K562 treated with DMSO at 1 percent for 24 hours (cell line): ENCODE measurements around the gene NUBPL. TPM values are rescaled to one million over a fixed set of nuclear protein-coding genes. Genes with fewer than 3 reads are reported as not detected.

ENCODE experiments used
- total RNA-seq: library from RNA; unstranded; fragments of 300-600 nt; gene quantifications from 2 replicates; pipeline ENCODE4 v1.2.3, GENCODE V29; 2022; ENCODE audit warnings: low read depth; ENCODE audit not compliant: insufficient read depth

The NUBPL gene
- 2.1 and 3.7 TPM in 2 replicates for total RNA-seq

DNA sequence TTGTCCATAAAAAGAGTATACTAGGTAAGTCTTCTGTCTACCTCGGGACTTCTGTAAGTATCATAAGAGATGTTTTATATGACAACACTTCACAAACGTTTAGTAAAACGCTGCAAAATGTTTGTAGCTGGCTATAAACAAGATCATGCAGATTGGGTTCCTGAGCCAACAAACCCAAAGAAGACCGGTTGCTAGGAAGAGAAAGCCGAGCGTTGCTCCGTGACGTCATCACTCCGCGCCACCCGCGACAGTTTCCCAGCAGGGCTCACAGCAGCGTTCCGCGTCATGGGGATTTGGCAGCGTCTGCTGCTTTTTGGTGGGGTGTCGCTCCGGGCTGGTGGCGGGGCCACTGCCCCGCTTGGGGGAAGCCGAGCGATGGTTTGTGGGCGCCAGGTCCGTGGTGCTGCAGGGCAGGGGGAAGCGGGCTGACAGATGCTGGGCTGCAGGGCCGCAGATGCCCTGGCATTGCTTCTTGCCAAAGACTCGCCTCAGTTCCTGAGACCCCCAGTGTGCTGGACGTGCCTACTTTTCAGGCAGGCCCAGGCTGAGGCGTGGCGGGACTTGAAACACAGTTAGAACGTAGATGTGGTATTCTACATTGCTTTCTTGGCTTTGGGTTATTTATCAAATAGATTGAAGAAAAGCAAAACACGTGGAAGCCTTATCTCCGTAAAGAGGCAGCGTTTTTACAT is at the start of gene NUBPL:
NUBPL (plus strand) TSS at position 250 of the 692 bp plus-strand sequence; CDS start at position 286, 36 bp downstream.

Other genes starting within 250 kb of the NUBPL start
- 6.4 and 7.1 TPM in 2 replicates for gene HEATR5A, start 140.9 kb upstream of the NUBPL start, total RNA-seq
- 9.6 and 13.3 TPM in 2 replicates for gene DTD2, start 103.9 kb upstream of the NUBPL start, total RNA-seq
- gene GPR33, start 73.4 kb upstream of the NUBPL start, total RNA-seq = not detected in 2 replicates